CD4-positive, alpha-beta T cell treated with Interleukin-4 for 1 hour (primary cell): Measurements from ENCODE around the gene KIF17.
"Not testable (repeated sequence)": the region's sequence is repeated elsewhere in the genome, so short reads cannot be mapped to it uniquely, and the experiment has no call there.

ENCODE experiments used
- DNase-seq, 2 donors: peaks; one replicate each; pipeline ENCODE4 v3.0.0-alpha.2; 2020 to 2022

Gene KIF17

GRCh38 chr1:20685099-20685662 is 32.6 kb downstream of the KIF17 start:
- no peak for DNase-seq

GRCh38 chr1:20684651-20685050 is 33.2 kb downstream of the KIF17 start:
- no peak for DNase-seq

GRCh38 chr1:20684050-20684620 is 33.7 kb downstream of the KIF17 start:
- no peak for DNase-seq

GRCh38 chr1:20683614-20684013 is 34.2 kb downstream of the KIF17 start:
- DNase-seq = no peak

- no peak for DNase-seq
Measured at GRCh38 chr1:20682571-20683236, 35.1 kb downstream of the KIF17 start.

- DNase-seq = no peak
Measured at GRCh38 chr1:20681999-20682398, 35.8 kb downstream of the KIF17 start.

GRCh38 chr1:20680269-20680668 is 37.5 kb downstream of the KIF17 start:
- DNase-seq = no peak

- DNase-seq = no peak
Measured at GRCh38 chr1:20678599-20678998, 39.2 kb downstream of the KIF17 start.

- DNase-seq = not testable (repeated sequence)
Measured at GRCh38 chr1:20673626-20674025, 44.2 kb downstream of the KIF17 start.

- no peak for DNase-seq
Measured at GRCh38 chr1:20672265-20672632, 45.6 kb downstream of the KIF17 start.

GRCh38 chr1:20670936-20671335 is 46.9 kb downstream of the KIF17 start:
- no peak for DNase-seq

GRCh38 chr1:20668581-20668980 is 49.2 kb downstream of the KIF17 start:
- DNase-seq = no peak

- DNase-seq = peak in 1 of 2 donors; percentile 10
Measured at GRCh38 chr1:20666804-20667203, 51.0 kb downstream of the KIF17 start.

GRCh38 chr1:20666146-20666545 is 51.7 kb downstream of the KIF17 start:
- DNase-seq = no peak

- DNase-seq = no peak
Measured at GRCh38 chr1:20665726-20666125, 52.1 kb downstream of the KIF17 start.

- DNase-seq = no peak
Measured at GRCh38 chr1:20663969-20664715, 53.7 kb downstream of the KIF17 start.

- DNase-seq = no peak
Measured at GRCh38 chr1:20663365-20663764, 54.4 kb downstream of the KIF17 start.

- no peak for DNase-seq
Measured at GRCh38 chr1:20662110-20662475, 55.7 kb downstream of the KIF17 start.

- DNase-seq = peak; percentile 96
Measured at GRCh38 chr1:20661207-20662109, 56.3 kb downstream of the KIF17 start, which contains the start of gene DDOST. Gene DDOST, minus strand, starts transcription at chr1:20661369. Its CDS starts 19 bp downstream, at chr1:20661350.

- peak in 1 of 2 donors; percentile 19 for DNase-seq
Measured at GRCh38 chr1:20660847-20661206, 57.0 kb downstream of the KIF17 start.

GRCh38 chr1:20660363-20660762 is 57.4 kb downstream of the KIF17 start:
- DNase-seq = no peak

- no peak for DNase-seq
Measured at GRCh38 chr1:20658166-20658915, 59.5 kb downstream of the KIF17 start.
